Stimulated activated CD8-positive, alpha-beta memory T cell treated with anti-CD3 and anti-CD28 coated beads, Interleukin-12 subunit alpha, Interleukin-12 subunit beta, amount 100 ng/mL, for 24 hours (primary cell): ENCODE measurements around the gene MTMR12.

Experiments
- DNase-seq: peaks from one replicate; pipeline ENCODE4 v3.0.0-alpha.2; 2020; ENCODE audit errors: extremely low read depth

The MTMR12 gene

GRCh38 chr5:32312595-32313332 lies at the start of gene MTMR12:
Gene MTMR12, minus strand, starts transcription at chr5:32312939. Its CDS starts 101 bp downstream, at chr5:32312838.
- DNase-seq: peak; percentile 100

- DNase-seq: no peak
Measured at GRCh38 chr5:32362527-32362926, 49.8 kb upstream of the MTMR12 start.

GRCh38 chr5:32360906-32361305 lies 48.2 kb upstream of the MTMR12 start:
- DNase-seq: no peak

GRCh38 chr5:32358611-32359010 lies 45.9 kb upstream of the MTMR12 start:
- no peak for DNase-seq

GRCh38 chr5:32357658-32358057 lies 44.9 kb upstream of the MTMR12 start:
- DNase-seq: no peak

GRCh38 chr5:32355686-32356085 lies 42.9 kb upstream of the MTMR12 start:
- DNase-seq: no peak

- DNase-seq: no peak
Measured at GRCh38 chr5:32353420-32353819, 40.7 kb upstream of the MTMR12 start.

GRCh38 chr5:32352685-32353084 lies 39.9 kb upstream of the MTMR12 start:
- DNase-seq: no peak

GRCh38 chr5:32346869-32347268 lies 34.1 kb upstream of the MTMR12 start:
- no peak for DNase-seq

- no peak for DNase-seq
Measured at GRCh38 chr5:32343058-32343672, 30.4 kb upstream of the MTMR12 start.

GRCh38 chr5:32342656-32343055 lies 29.9 kb upstream of the MTMR12 start:
- no peak for DNase-seq

GRCh38 chr5:32339878-32340277 lies 27.1 kb upstream of the MTMR12 start:
- no peak for DNase-seq

GRCh38 chr5:32339198-32339597 lies 26.5 kb upstream of the MTMR12 start:
- no peak for DNase-seq

GRCh38 chr5:32332966-32333365 lies 20.2 kb upstream of the MTMR12 start:
- DNase-seq: no peak

- DNase-seq: no peak
Measured at GRCh38 chr5:32332361-32332760, 19.6 kb upstream of the MTMR12 start.

- no peak for DNase-seq
Measured at GRCh38 chr5:32331935-32332274, 19.2 kb upstream of the MTMR12 start.

- DNase-seq: no peak
Measured at GRCh38 chr5:32331217-32331934, 18.6 kb upstream of the MTMR12 start.

GRCh38 chr5:32330126-32330971 lies 17.6 kb upstream of the MTMR12 start:
- no peak for DNase-seq

- no peak for DNase-seq
Measured at GRCh38 chr5:32329395-32329834, 16.7 kb upstream of the MTMR12 start.

- no peak for DNase-seq
Measured at GRCh38 chr5:32326216-32326772, 13.6 kb upstream of the MTMR12 start.

GRCh38 chr5:32325616-32326015 lies 12.9 kb upstream of the MTMR12 start:
- no peak for DNase-seq

- DNase-seq: no peak
Measured at GRCh38 chr5:32325062-32325461, 12.3 kb upstream of the MTMR12 start.
